ENCODE measurements around the gene GDI2. TPM values are rescaled to one million over a fixed set of nuclear protein-coding genes. Genes with fewer than 3 reads are reported as not detected.

The GDI2 gene
- total RNA-seq, 1 experiment from 2014 or later, result 321 TPM

DNA sequence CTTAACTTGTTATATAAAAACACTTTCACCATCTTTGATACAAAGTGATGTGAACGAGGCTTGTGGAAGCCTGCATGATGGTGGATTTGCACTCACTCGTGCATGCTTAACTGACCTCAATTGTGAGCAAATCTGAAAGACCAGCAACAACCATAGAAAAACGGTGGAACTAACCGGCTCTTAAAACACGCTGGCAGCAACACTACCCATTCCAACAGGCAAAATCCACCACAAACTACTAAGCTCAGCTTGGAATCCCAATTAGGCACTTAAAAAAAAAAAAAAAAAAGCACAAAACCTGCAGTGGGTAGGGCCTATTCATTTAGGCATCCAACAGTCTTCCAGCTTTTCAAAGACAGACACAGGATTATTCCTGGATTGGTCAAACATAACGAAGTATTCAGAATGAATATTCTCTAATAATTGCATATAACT, 1.8 kb downstream of the GDI2 start (continued):
- TF ChIP-seq ATF2 (CRISPR knock-in tag; IDR thresholded peaks at IDR 0.05; ENCODE audit: borderline replicate concordance, low read depth), result no peak
- no peak for TF ChIP-seq TP53 (CRISPR knock-in tag; IDR thresholded peaks at IDR 0.05)
- no peak for TF ChIP-seq ATF1 (CRISPR knock-in tag; IDR thresholded peaks at IDR 0.05)
- no peak for TF ChIP-seq RORB (CRISPR knock-in tag; IDR thresholded peaks at IDR 0.05)
- no peak for TF ChIP-seq IRF2 (CRISPR knock-in tag; IDR thresholded peaks at IDR 0.05; ENCODE audit: borderline replicate concordance, low read depth)
- no peak for TF ChIP-seq HMGA2 (CRISPR knock-in tag; IDR thresholded peaks at IDR 0.05)
- no peak for TF ChIP-seq ETV6 (CRISPR knock-in tag; IDR thresholded peaks at IDR 0.05)

DNA sequence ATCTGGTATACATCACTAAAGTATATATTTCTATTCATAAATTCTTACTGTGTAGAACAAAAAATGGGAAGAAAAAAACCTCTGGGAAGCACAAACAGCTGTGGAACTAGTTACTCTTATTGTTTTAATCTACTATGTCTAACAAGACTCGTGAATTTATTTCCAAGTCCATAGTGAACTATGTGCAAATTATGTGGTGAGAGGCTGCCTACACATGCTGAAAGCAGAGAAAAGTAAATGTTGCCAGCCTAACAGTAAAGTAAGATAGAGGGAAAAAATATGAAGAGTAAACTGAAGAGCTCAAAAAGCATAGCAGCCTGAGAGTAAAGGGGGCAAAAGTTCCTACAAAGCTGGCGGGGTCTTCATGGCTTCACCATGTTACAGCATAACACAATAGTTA, 3.0 kb downstream of the GDI2 start:
- Mint-ChIP-seq H3K4me3 (peak overlapping the region; percentile 89), H3K36me3 (peaks cover 23% of the 10 kb centered on the region), H3K27ac (peak overlapping the region; percentile 86), H3K27me3 (ENCODE audit: low read depth) (no peaks in the 10 kb centered on the region), H3K4me1 (peaks cover 43% of the 10 kb centered on the region), H3K9me3 (no peaks in the 10 kb centered on the region)
- ATAC-seq, result no peak
- TF ChIP-seq HMGXB4 (CRISPR knock-in tag; IDR thresholded peaks at IDR 0.05) (no peak), FOXP1 (CRISPR knock-in tag; IDR thresholded peaks at IDR 0.05; ENCODE audit: borderline replicate concordance) (no peak), SOX15 (CRISPR knock-in tag; IDR thresholded peaks at IDR 0.05) (no peak), HMGA2 (CRISPR knock-in tag; IDR thresholded peaks at IDR 0.05) (no peak), ZSCAN18 (CRISPR knock-in tag; IDR thresholded peaks at IDR 0.05) (no peak), FOXJ3 (CRISPR knock-in tag; IDR thresholded peaks at IDR 0.05; ENCODE audit: borderline replicate concordance) (no peak), ZNF423 (CRISPR knock-in tag; IDR thresholded peaks at IDR 0.05) (no peak), GTF2I (CRISPR knock-in tag; conservative IDR thresholded peaks at IDR 0.05) (no peak)
- TF ChIP-seq, protein P1, sequence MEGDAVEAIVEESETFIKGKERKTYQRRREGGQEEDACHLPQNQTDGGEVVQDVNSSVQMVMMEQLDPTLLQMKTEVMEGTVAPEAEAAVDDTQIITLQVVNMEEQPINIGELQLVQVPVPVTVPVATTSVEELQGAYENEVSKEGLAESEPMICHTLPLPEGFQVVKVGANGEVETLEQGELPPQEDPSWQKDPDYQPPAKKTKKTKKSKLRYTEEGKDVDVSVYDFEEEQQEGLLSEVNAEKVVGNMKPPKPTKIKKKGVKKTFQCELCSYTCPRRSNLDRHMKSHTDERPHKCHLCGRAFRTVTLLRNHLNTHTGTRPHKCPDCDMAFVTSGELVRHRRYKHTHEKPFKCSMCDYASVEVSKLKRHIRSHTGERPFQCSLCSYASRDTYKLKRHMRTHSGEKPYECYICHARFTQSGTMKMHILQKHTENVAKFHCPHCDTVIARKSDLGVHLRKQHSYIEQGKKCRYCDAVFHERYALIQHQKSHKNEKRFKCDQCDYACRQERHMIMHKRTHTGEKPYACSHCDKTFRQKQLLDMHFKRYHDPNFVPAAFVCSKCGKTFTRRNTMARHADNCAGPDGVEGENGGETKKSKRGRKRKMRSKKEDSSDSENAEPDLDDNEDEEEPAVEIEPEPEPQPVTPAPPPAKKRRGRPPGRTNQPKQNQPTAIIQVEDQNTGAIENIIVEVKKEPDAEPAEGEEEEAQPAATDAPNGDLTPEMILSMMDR (IDR thresholded peaks at IDR 0.05), result no peak
- ChIA-PET POLR2A (interaction anchor here (0.6 kb wide), 1 partner anchor 36 kb away, joined by 6 read pairs; no protein-coding TSS in a partner anchor), CTCF (interaction anchor here (1.9 kb wide), 1 partner anchor 64 kb away, joined by 4 read pairs; no protein-coding TSS in a partner anchor)
- DNase-seq (ENCODE audit: low spot score), result no peak

DNA sequence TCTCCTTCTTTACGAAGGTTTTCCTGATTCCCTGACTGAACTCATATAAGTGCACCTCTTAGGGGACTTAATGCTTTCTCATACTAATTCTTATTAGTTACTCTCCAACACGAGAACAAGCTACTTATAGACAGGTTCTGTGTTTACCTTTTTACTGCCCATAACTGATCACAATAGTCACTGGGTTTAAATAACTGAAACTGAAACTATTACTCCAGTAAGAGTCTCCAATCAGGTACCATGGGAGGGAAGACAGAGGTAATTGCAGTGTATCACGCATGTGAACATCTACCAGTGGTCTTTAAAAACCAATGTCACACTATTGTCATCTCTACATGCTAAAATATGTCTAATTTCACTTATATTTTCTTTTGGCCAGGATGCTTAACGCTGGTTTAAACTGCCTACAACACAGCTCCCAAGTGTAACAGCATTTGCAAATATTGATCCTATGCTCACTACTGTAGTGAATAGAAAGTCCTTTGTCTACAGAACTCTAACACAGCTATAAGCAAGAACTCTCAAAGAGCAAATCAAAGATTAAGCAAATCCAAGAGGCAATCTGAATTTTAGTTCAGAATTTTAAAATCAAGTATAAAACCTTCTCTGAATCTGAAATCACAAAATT, 3.6 kb downstream of the GDI2 start:
- H3K4me3 Mint-ChIP-seq, result peak overlapping the region; percentile 89
- H3K9me3 Mint-ChIP-seq, result no peaks in the 10 kb centered on the region
- ChIA-PET CTCF (interaction anchor here (1.4 to 1.9 kb wide), 1 partner anchor 64 kb away, joined by 3 to 4 read pairs; no protein-coding TSS in a partner anchor), POLR2A (no interaction called here)
- H3K36me3 Mint-ChIP-seq, result peaks cover 23% of the 10 kb centered on the region
- H3K27me3 Mint-ChIP-seq (ENCODE audit: low read depth), result no peaks in the 10 kb centered on the region
- H3K4me1 Mint-ChIP-seq, result peaks cover 38% of the 10 kb centered on the region
- H3K27ac Mint-ChIP-seq, result peak overlapping the region; percentile 25
- DNase-seq (ENCODE audit: low spot score), result no peak
- ATAC-seq, result no peak
- TF ChIP-seq CREB1 (CRISPR knock-in tag; IDR thresholded peaks at IDR 0.05), result no peak
- TF ChIP-seq NFATC4 (CRISPR knock-in tag; IDR thresholded peaks at IDR 0.05), result no peak
- TF ChIP-seq IRF2 (CRISPR knock-in tag; IDR thresholded peaks at IDR 0.05; ENCODE audit: borderline replicate concordance, low read depth), result no peak
- TF ChIP-seq ETV6 (CRISPR knock-in tag; IDR thresholded peaks at IDR 0.05), result no peak
- no peak for TF ChIP-seq FOXP4 (CRISPR knock-in tag; IDR thresholded peaks at IDR 0.05)
- no peak for TF ChIP-seq EMX1 (CRISPR knock-in tag; IDR thresholded peaks at IDR 0.05)
- TF ChIP-seq CREM (CRISPR knock-in tag; IDR thresholded peaks at IDR 0.05), result no peak
- TF ChIP-seq HMGXB4 (CRISPR knock-in tag; IDR thresholded peaks at IDR 0.05), result no peak
